ENCODE results near the gene RAB3GAP1.
"Not testable (repeated sequence)": the region's sequence is repeated elsewhere in the genome, so short reads cannot be mapped to it uniquely, and the experiment has no call there.

Gene RAB3GAP1

DNA sequence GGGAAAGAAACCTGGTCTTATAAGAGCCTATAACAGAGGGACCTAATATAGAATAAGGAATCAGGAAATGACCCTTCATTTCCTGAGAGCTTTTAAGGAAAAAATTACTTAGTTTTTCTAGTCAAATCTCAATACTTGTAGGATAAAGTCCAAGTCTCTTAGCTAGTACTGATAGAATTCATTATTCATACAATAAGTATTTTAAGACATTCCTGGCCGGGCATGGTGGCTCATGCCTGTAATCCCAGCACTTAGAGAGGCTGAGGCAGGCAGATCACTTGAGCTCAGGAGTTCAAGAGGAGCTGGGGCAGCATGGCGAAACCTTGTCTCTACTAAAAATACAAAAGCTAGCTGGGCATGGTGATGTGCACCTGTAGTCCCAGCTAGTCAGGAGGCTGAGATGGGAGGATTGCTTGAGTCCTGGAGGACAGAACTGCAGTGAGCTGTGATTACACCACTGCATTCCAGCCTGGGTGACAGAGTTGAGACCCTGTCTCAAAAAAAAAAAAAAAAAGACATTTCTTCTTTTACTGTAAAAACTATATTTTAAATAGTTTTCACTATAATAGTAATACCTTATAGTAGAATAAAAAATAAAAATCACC lies 3.2 kb downstream of the RAB3GAP1 start:
- DNase-seq (ENCODE audit: low spot score): peak; percentile 50

DNA sequence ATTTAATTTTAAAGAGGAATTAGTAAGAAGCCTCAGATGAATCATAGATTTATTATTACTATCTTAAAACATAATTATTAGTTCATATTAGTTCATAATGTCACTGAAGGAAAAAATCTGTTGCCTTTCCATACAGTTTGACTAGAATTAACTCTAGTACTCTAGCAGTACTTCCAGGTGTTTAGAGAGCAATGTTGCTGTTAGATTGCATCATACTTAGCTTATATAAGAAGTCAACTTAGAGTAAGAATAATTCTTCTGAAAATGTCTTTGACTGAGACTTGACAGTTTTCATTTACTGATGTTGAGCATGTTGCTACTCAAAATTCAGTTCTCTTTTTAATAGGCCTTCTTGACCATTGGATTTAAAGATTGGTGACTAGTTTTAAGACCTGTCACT lies 4.7 kb downstream of the RAB3GAP1 start:
- DNase-seq (ENCODE audit: low spot score): no peak

DNA sequence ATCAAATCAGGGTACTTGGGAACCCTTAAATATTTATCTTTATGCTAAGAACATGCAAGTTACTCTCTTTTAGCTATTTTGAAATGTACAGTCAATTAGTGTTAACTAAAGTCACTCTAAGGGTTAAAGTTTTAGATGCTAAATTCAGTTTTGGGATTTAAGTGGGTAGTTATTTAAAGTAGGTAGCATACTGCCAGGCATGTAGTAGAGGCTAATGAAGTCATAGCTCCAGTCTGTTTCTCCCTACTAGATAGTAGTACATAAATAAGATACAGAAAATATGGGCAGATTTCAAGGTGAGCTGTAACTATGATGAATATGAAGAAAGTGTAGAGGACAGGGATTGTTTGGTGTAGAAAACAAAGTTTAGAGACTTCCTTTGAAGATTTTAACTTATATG lies 7.5 kb downstream of the RAB3GAP1 start:
- no peak for DNase-seq (ENCODE audit: low spot score)

DNA sequence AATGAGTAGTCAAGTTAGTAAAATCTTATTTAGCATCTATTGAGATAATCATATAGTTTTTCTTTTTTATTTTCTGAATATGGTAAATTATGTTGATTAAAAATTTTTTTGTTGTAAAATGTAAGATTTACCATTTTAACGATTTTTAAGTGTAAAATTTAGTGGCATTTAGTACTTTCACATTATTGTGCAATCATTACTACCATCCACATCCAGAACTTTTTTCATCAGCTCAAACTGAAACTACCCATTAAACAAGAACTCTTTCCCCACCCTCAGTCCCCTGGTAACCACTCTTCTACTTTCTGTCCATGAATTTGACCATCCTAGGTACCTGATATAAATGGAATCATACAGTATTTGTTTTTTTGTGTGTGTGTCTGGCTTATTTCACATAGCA lies 11.1 kb downstream of the RAB3GAP1 start:
- DNase-seq (ENCODE audit: low spot score): no peak

DNA sequence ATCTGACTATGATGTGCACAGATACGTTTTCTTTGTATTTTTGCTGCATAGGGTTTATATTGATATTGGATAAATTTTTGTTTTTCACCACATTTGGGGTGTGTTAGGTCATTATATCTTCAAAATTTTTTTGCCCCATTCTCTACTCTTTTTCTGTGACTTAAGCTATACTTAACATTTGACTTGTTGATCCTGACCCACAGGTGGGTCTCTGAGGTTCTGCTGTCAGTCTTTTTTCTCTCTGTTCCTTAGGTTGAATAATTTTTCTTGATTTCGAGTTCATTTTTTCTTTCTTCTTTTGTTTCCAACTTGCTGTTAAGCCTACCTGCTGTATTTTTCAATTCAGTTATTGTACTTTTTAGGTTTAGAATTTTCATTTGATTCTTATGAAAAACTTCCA lies 12.1 kb downstream of the RAB3GAP1 start:
- DNase-seq (ENCODE audit: low spot score): no peak

DNA sequence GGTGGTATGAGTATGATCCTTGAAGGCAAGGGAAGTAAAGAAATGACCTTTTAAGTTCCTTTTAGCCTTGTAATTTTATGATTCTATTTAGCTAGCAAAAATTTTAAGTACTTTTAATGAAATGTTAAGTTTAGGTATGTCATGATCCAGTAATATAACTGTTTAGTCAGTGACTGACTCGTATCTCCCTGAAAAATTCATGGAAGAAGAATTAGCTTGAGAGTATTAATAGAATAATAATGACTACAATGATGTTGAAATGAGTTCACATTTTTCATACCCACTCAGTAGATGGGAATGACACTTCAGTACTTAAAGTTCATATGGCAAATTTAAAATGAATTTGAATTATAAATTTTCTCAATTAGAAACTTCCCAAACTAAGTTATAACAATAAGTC lies 14.6 kb downstream of the RAB3GAP1 start:
- no peak for DNase-seq (ENCODE audit: low spot score)

DNA sequence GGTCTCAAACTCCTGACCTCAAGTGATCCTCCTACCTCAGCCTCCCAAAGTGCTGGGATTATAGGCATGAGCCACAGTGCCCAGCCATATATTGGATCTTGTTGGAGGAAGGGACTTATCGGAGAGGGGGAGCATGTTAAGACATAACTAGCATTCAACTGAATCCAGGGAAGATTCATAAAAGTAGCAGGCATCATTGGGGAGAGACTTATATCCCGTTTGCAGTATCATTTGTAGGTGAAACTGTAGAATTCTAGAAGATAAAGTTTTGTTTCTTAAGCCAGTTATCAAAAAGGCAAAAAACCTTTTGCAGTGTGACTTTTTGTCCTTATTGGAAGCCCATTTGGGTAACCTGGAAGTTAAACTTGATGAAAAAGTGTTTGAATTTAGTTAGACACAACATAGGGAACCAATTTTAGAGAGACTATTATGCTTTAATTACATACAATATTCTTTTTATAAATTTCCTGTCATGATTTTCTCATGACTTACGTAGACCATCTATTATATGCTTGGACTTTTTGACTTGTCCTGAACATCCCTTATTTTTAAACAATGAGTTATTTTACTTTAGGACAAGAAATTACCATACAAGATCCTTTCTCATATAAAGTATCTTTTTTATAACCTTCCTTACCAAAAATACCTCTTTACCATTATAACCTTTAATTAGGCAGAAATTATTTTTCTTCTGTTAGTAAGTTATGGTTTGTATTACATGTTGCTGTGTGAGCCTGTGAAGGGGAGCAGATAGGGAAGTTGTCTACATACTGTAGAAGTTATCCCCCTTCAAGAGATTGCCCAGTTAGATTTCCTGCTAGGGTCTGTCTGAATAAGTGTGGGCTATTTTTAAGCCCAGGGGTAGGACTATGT lies 20.3 kb downstream of the RAB3GAP1 start:
- DNase-seq (ENCODE audit: low spot score): no peak

DNA sequence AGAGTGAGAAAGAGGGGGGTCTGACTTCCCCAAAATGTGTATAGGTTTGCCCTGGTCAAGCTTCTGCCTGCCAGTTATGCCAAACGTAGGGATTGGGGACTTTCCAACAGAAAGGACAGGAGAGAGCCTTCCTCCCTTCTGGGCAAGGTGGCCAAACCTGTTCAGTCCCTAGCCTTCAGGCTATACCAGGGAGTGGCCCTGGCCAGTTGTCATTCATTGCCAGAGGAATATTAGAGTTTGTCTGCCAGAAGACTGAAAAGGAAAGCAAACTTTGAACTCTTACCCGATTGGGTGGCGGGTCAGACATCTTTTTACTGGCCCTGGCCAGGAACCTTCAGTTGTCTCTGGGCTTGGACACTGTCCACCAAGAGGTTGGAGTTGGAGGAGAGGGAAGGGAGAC lies 22.1 kb downstream of the RAB3GAP1 start:
- DNase-seq (ENCODE audit: low spot score): no peak

DNA sequence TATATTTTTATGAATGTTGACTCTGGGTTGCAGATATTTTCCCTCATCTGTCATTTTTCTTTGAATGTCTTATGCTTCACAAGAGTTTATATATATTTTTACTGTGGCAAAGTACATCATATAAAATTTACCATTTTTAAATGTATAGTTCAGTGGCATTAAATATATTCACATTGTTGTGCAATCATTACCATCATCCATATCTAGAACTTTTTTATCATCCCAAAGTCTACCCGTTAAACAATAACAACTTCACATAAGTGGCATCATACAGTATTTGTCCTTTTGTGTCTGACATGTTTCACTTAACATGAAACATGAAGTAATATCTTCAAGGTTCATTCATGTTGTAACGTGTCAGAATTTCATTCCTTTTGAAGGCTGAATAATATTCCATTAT lies 24.5 kb downstream of the RAB3GAP1 start:
- no peak for DNase-seq (ENCODE audit: low spot score)

DNA sequence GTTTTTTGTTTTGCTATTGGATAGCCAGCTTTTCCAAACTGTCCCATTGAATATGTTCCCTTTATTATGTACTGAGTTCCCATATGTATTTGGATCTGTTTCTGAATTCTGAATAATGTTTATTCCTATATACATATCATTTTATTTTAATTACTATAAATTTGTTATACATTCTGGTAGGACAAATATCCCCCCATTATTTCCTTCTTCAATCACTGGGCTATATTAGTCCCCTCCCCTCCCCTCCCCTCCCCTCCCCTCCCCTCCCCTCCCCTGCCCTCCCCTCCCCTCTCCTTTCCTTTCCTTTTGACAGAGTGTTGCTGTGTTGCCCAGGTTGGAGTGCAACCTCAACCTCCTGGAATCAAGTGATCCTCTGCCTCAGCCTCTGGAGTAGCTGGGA lies 26.3 kb downstream of the RAB3GAP1 start:
- DNase-seq (ENCODE audit: low spot score): no peak

DNA sequence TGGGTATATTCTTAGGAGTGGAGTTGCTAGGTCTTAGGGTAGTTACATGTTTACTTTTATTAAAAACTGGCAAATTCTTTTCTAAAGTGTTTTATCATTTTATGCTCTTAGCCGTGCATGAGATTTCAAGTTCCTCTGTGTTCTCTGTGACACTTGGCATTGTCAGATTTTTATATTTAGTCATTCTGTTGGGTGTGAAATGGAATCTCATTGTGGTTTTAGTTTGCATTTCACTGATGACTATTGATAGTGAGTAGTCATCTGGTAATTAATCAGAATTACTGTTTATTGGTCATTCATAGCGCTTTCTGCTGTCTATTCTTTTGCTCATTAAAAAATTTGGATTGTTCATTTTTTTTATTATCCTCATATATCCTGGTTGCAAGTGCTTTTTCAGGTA lies 34.1 kb downstream of the RAB3GAP1 start:
- no peak for DNase-seq (ENCODE audit: low spot score)

DNA sequence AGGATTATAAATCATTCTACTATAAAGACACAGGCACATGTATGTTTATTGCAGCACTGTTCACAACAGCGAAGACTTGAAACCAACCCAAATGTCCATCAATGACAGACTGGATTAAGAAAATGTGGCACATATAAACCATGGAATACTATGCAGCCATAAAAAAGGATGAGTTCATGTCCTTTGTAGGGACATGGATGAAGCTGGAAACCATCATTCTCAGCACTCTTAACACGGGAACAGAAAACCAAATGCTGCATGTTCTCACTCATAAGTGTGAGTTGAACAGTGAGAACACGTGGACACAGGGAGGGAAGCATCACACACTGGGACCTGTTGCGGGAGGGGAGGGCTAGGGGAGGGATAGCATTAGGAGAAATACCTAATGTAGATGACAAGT lies 37.5 kb downstream of the RAB3GAP1 start:
- not testable (repeated sequence) for DNase-seq (ENCODE audit: low spot score)

DNA sequence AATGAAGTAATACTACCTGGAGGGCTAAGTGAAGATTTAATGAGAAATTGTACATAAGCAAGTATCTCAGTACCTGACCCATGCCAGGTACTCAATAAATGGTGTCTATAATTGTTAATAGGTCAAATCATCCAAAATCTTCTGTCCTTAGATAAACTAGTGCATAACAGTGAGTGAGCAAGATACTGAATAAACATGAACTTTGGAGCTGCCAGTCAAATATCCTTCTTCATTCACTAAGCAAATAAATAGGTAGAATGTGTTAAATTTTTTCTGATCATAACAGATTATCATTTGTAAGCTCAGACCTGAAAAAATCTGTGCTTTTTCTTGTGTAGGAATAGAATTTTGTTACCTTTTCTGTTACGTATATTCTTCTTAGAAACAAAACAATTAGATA lies 39.6 kb downstream of the RAB3GAP1 start:
- no peak for DNase-seq (ENCODE audit: low spot score)

DNA sequence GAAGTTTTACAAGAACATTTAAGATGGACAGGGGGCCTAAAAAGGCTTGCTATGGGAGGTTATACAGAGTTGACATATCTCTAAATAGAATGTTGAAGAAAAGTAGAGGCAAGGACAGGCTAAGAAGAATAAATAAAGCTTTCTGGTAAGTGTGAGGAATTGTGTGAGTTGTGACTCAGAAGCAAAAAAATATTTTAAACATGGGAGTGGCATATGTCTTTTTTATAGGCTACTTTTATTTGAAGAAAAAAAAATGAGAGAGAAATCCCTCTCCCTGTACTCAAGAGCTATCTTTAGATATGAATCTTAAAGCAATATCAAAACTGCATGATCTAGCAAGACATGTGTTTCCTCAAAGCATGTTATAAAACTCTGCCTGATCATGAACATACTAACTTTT lies 41.1 kb downstream of the RAB3GAP1 start:
- DNase-seq (ENCODE audit: low spot score): no peak

DNA sequence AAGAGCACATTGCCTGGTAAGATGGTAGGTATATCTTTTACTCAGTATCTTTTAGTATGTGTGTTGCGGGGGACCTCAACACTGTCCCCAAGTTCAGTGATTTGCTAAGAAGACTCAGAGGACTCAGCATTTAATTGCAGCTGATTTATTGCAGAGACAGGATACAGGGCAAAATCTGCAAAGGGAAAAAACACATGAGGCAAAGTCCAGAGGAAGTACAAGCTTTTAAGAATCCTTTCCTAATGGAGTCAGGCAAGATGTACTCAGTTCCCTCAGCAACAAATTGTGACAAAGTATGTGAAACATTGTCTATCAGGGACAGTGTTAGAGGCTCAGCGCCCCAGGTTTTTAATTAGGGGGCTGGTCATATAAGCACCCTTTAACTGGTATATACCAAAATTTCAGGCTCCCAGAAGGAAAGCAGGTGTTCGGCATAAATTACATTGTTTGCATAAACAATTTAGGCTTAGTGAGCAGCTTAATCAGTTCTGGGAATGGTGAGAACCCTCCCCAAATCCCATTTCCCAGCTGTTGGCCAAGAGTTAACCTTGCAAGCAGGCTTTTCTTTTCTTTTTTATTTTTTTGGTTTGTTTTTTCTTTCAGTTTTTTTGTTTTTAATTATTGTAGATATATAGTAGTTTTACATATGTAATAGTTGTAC lies 41.7 kb downstream of the RAB3GAP1 start:
- no peak for DNase-seq (ENCODE audit: low spot score)

DNA sequence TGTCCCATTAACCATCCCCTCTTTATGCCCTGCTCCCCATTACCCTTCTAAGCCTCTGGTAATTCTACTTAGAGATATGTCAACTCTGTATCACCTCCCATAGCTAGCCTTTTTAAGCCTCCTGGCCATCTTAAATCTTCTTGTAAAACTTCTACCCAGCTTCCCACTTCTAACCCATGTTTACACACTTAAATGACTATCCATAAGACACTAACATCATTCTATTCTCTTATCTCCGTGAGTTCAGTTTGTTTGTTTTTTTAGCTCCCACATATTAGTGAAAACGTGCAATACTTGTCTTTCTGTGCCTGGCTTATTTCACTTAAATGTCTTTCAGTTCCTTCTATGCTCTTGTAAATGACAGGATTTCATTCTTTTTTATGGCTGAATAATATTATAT lies 42.4 kb downstream of the RAB3GAP1 start:
- DNase-seq (ENCODE audit: low spot score): no peak

DNA sequence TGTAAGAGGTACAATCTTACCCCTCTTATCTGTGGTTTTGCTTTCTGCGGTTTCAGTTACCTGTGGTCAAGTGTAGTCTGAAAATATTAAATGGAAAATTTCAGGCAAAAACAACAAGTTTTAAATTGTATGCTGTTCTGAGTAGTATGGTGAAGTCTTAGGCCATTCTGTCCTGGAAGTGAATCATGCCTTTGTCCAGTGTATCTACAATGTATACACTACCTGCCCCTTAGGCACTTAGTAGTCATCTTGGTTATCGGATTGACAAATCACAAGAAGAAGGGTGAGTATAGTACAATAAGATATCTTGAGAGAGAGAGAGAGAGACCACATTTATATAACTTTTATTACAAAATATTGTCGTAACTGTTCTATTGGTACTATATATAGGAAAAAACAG lies 43.5 kb downstream of the RAB3GAP1 start:
- no peak for DNase-seq (ENCODE audit: low spot score)

DNA sequence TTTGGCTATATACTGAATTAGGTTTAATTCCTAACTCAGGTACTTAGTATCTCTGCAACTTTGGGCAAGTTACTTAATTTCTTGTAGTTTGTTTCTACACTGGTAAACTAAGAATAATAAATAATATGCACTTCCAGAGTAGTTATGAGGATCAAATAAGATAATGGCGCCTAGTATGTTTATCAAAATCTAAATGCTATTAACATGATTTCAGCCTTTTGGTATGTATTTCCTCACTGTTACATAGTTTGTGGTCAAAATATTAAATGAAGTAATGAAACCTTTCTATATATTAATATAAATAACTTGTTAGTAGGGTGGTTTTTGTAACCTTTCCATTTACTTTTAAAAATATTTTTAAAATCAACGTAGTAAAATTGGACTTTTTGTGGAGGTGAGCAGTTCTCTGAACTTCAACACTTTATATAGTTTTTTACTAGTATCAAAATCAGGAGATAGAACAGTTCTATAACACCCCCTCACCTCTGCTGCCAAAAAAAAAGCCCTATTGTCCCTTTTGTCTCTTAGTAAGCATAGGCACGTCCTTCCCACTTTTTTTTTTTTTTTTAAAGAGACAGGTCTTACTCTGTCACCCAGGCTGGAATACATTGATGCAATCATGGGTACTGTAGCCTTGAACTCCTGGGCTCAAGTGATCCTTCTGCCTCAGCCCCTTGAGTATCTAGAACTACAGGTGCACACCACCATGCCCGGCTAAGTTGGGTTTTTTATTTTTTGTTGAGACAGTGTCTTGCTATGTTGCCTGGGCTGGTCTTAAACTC lies 44.8 kb downstream of the RAB3GAP1 start:
- no peak for DNase-seq (ENCODE audit: low spot score)

DNA sequence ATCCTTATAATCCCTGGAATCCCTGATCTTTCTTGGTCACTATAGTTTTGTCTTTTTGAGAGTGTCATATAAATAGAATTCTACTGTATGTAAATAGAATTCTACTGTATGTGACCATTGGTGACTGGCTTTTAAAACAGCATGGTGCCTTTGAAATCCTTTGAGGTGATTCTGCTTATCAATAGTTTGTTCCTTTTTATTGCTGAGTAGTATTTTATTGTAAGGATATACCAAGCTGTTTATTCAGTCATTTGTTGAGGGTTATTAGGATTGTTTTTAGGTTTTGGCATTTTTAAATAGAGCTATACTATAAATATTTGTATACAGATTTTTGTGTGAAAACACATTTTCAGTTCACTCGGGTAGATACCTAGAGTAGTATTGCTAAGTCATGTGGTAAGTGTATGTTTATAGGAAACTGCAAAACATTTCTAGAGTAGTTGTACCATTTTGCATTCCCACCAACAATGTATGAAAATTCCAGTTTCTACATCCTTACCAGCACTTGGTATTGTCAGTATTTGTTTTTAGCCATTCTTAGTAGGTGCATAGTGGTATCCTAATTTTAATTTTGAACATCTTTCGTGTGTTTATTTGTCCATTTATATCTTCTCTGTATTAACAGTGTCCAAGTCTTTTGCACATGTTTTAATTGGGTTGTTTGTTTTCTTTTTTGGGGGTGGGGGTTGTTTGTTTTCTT lies 45.6 kb downstream of the RAB3GAP1 start:
- no peak for DNase-seq (ENCODE audit: low spot score)

DNA sequence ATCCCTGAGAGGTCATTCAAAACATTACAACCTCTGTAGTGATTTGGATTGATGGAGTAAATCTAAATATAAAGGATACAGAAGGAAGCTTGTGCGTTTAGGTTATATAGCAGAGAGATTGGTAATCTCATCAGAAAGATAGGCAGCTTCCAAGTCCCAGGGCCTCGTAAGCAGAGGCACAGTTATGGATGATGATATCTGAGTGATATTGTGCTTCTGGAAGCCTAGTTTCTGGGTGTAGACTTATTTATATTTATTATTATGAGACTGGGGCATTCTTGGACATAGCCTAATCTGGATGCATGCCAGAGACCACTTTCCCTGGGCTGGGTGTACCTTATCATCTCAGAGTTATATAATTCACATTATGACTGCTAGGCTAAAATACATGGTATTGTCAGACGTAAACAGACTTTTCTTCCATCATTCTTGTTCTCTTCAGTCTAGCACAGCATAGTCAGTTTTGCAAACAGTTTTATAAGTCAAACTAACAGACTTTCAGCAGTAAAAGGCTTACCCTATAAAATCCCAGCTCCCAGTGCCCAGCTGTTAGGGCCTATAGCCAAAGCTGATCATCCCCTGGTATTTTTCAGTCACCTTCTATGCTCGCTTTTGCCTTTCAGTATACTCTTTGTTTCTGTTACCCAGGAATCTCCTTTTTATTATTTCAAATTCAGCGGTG lies 47.9 kb downstream of the RAB3GAP1 start:
- no peak for DNase-seq (ENCODE audit: low spot score)

DNA sequence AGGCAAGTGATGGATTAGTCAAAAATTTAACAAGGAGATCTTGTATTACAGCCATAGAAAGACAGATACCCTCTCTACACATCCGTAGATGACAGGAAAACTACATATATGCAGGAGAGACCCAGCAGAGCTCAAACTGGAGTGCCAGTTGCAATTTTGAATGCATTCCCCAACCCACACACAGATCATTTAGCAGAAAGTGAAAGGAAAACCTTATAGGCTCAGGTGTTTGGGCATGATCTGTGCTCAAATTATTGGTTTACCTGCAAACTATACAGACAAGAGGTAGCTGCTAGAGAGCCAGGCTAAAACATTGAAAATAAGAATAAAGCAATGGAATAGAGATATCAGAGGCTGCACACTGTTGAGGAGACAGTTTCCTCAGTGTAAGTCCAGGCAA lies 51.8 kb downstream of the RAB3GAP1 start:
- DNase-seq (ENCODE audit: low spot score): no peak
